Sigmoid colon (tissue), 3 donors: Measurements from ENCODE around the gene ACOX2.

Experiments
- POLR2A ChIP-seq, 2 donors: fragments of 450-650 bp; IDR thresholded peaks; one replicate each; pipeline ENCODE4 v1.6.1; 2016; ENCODE audit warnings: antibody characterized with exemption in 2 of 2, mild to moderate bottlenecking in 2 of 2, moderate library complexity in 2 of 2
- TF ChIP-seq, protein P1 (sequence below), 4 experiments: fragments of 450-650 bp in 3 of 4; fragments of 200-600 bp in 1 of 4; IDR thresholded peaks; one replicate each; pipeline ENCODE4 v1.5.1; 2016 to 2019; ENCODE audit warnings: antibody characterized with exemption in 4 of 4, mild to moderate bottlenecking in 3 of 4, moderate library complexity in 2 of 4

DNA sequence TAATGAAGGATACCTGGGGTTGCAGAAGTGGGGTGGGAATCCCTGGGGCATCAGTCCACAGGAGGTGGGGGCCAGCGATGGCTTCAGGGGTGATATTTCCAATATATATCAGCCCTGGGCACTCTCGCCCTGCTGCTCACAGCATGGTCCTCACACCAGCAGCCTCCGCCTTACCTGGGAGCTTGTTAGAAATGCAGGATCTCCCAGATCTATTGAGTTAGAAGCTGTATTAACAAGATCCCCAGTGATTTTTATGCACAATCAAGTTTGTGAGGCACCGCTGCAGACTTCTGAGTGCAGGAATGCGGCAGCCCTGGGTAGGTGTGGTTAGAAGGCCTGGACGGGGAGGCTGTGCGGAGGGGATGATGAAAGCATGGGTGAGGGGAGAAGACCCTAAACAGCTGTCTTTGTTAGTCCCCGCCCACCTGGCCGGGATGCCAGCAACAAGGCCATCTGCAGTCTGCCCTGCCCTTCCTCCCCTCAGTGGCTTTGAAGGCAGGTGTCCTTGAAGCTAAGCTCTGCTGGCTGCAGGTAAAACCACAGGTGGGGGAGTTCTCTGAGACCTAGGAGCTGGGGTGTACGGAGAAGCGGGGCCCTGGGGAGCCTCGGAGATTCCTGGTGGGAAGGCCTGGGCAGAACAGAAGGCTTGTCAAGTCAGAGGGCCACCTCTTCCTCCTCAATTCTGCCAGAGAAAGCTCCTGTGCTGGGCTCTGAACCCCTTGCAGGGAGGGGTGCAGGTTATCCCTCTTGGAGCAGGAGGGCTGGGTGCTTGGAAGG is 28.8 kb upstream of the ACOX2 start:
- TF ChIP-seq, protein P1, sequence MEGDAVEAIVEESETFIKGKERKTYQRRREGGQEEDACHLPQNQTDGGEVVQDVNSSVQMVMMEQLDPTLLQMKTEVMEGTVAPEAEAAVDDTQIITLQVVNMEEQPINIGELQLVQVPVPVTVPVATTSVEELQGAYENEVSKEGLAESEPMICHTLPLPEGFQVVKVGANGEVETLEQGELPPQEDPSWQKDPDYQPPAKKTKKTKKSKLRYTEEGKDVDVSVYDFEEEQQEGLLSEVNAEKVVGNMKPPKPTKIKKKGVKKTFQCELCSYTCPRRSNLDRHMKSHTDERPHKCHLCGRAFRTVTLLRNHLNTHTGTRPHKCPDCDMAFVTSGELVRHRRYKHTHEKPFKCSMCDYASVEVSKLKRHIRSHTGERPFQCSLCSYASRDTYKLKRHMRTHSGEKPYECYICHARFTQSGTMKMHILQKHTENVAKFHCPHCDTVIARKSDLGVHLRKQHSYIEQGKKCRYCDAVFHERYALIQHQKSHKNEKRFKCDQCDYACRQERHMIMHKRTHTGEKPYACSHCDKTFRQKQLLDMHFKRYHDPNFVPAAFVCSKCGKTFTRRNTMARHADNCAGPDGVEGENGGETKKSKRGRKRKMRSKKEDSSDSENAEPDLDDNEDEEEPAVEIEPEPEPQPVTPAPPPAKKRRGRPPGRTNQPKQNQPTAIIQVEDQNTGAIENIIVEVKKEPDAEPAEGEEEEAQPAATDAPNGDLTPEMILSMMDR (IDR thresholded peaks at IDR 0.05): no peak
- no peak for TF ChIP-seq POLR2A (IDR thresholded peaks at IDR 0.05)
